Neural cell (in vitro differentiated cells): ENCODE data around the gene CTSA. TPM values are rescaled to one million over a fixed set of nuclear protein-coding genes. Genes with fewer than 3 reads are reported as not detected.

ENCODE experiments used
- H2AFZ ChIP-seq: fragments of 200-600, 300-800 bp; sonication (generic), shearing (Covaris generic); 2 replicates; pipeline ENCODE4 v1.6.0; 2014; ENCODE audit warnings: low read depth, mild to moderate bottlenecking, antibody characterized with exemption, low read length, moderate library complexity
- H3F3A ChIP-seq: fragments of 200-600 bp; shearing (Covaris generic); 2 replicates; pipeline ENCODE4 v1.6.1; 2016; ENCODE audit warnings: mild to moderate bottlenecking, moderate library complexity, mixed read lengths, antibody characterized with exemption, low read length; ENCODE audit not compliant: insufficient read depth, poor library complexity, severe bottlenecking
- H3K27ac ChIP-seq: fragments of 200-600, 300-800 bp; sonication (generic), shearing (Covaris generic); 2 replicates; pipeline ENCODE4 v1.5.1; 2014; ENCODE audit warnings: mild to moderate bottlenecking, low read length, moderate library complexity
- H3K27me3 ChIP-seq: fragments of 300-800, 200-600 bp; sonication (generic), shearing (Covaris generic); 2 replicates; pipeline ENCODE4 v1.6.0; 2014; ENCODE audit warnings: mild to moderate bottlenecking, low read depth, low read length, moderate library complexity; ENCODE audit not compliant: insufficient read depth
- H3K36me3 ChIP-seq: fragments of 300-800, 200-600 bp; sonication (generic), shearing (Covaris generic); 2 replicates; pipeline ENCODE4 v1.5.1; 2014; ENCODE audit warnings: mild to moderate bottlenecking, antibody characterized with exemption, low read length, moderate library complexity; ENCODE audit not compliant: insufficient read depth
- H3K4me2 ChIP-seq: fragments of 300-800, 200-600 bp; sonication (generic), shearing (Covaris generic); 2 replicates; pipeline ENCODE4 v1.6.0; 2014; ENCODE audit warnings: mild to moderate bottlenecking, low read length
- H3K4me3 ChIP-seq: fragments of 300-800, 200-600 bp; sonication (generic), shearing (Covaris generic); 2 replicates; pipeline ENCODE4 v1.5.1; 2014; ENCODE audit warnings: mild to moderate bottlenecking, low read length, moderate library complexity
- H3K79me2 ChIP-seq: fragments of 200-600 bp; shearing (Covaris generic); replicated peaks from 2 replicates; pipeline ENCODE4 v1.6.0; 2014; ENCODE audit warnings: mild to moderate bottlenecking, low read length, moderate library complexity; ENCODE audit not compliant: insufficient read depth
- H3K9ac ChIP-seq: fragments of 300-800, 200-600 bp; sonication (generic), shearing (Covaris generic); 2 replicates; pipeline ENCODE4 v1.6.1; 2016; ENCODE audit warnings: mild to moderate bottlenecking, low read length, mixed read lengths
- H3K9me2 ChIP-seq: fragments of 200-600 bp; shearing (Covaris generic); 2 replicates; pipeline ENCODE4 v1.6.1; 2016; ENCODE audit warnings: mild to moderate bottlenecking, low read length, mixed read lengths; ENCODE audit not compliant: insufficient read depth
- H3K9me3 ChIP-seq: fragments of 200-600, 300-800 bp; sonication (generic), shearing (Covaris generic); 2 replicates; pipeline ENCODE4 v1.6.1; 2016; ENCODE audit warnings: mild to moderate bottlenecking, mixed run types, low read length, moderate library complexity, mixed read lengths
- H4K20me1 ChIP-seq: fragments of 200-600 bp; shearing (Covaris generic); 2 replicates; pipeline ENCODE4 v1.6.1; 2016; ENCODE audit warnings: mild to moderate bottlenecking, mixed run types; ENCODE audit not compliant: insufficient read depth
- EP300 ChIP-seq: fragments of 450-650 bp; conservative IDR thresholded peaks from 2 replicates; pipeline ENCODE4 v1.6.1; 2014; ENCODE audit warnings: antibody characterized with exemption, mild to moderate bottlenecking, moderate library complexity; ENCODE audit not compliant: poor library complexity, severe bottlenecking
- EZH2 ChIP-seq: fragments of 200-600, 300-800 bp; shearing (Covaris generic), sonication (generic); IDR thresholded peaks from 2 replicates; pipeline ENCODE4 v1.6.1; 2014; ENCODE audit warnings: antibody characterized with exemption, low read length, borderline replicate concordance, mild to moderate bottlenecking; ENCODE audit not compliant: insufficient read depth, poor library complexity, severe bottlenecking
- MXI1 ChIP-seq: fragments of 450-650 bp; conservative IDR thresholded peaks from 2 replicates; pipeline ENCODE4 v1.6.1; 2014; ENCODE audit warnings: antibody characterized with exemption, mild to moderate bottlenecking; ENCODE audit not compliant: poor library complexity, severe bottlenecking
- POLR2AphosphoS5 ChIP-seq: IDR thresholded peaks from 2 replicates; pipeline ENCODE4 v1.6.1; 2012
- RAD21 ChIP-seq: fragments of 450-650 bp; conservative IDR thresholded peaks from 2 replicates; pipeline ENCODE4 v1.6.1; 2014; ENCODE audit warnings: antibody characterized with exemption, mild to moderate bottlenecking, moderate library complexity
- SMC3 ChIP-seq: fragments of 450-650 bp; conservative IDR thresholded peaks from 2 replicates; pipeline ENCODE4 v1.6.1; 2014; ENCODE audit warnings: antibody characterized with exemption, mild to moderate bottlenecking, moderate library complexity; ENCODE audit not compliant: poor library complexity
- TAF1 ChIP-seq: IDR thresholded peaks from 2 replicates; pipeline ENCODE4 v1.6.1; 2012; ENCODE audit warnings: low read depth
- polyA plus RNA-seq: library from polyadenylated mRNA; depleted of rRNA; stranded (reverse); fragments of >200 nt; gene quantifications from 2 replicates; pipeline ENCODE4 v1.2.3, GENCODE V29; 2014
- TF ChIP-seq, protein P1 (sequence below): IDR thresholded peaks from 2 replicates; pipeline ENCODE4 v1.6.1; 2012; ENCODE audit warnings: borderline replicate concordance
- TF ChIP-seq, protein P2 (sequence below): fragments of 450-650 bp; IDR thresholded peaks from 2 replicates; pipeline ENCODE4 v1.5.1; 2014; ENCODE audit warnings: antibody characterized with exemption, mild to moderate bottlenecking, moderate library complexity; ENCODE audit not compliant: poor library complexity, severe bottlenecking

CTSA gene
- polyA plus RNA-seq, 1 donor from 2014 or later, result 25.7 TPM

DNA sequence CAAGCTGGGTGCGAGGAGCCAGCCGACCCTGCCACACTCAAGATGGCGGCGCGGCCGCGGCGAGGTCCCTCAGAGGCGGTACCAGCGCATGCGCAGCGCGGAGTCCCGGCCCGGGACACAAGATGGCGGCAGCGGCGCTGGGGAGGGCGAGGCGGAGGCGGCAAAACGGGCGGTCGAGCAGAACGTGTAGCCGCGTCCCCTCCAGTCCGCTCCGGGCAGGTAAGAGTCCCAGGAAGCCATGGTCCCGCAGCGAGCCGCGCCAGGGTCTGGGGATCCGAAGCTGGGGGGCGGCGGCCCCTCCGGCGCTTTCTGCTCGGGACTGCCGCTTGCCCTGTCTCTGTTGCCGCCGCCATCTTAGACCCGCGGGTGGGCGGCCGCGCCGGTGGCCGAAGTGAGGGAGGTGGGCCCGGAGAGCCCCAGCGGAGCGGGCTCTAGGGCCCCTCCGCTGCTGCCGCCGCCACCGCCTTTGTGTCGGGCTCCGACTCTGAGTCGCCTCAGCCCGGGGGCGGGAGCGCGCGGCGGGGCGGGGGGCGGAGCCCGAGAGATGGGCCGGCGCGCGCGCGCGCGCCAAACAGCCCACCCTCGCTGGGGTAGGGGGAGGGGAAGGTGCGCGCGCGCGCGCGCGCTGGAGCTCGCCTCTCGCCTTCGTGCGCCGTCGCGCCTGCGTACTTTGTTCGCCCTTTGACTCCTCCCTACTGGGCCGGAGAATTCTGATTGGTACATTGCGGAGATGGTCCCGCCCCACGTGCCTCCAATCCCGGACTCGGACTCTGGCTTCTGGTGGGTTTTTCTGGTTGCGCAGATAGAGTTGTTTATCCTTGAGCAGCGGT, 43.7 kb downstream of the CTSA start, which contains the start of gene PCIF1:
TSS of gene PCIF1 (plus strand) at position 98 of the 830 bp plus-strand sequence. CDS start 4,317 bp downstream, outside the sequence.
- H3K27me3 ChIP-seq, result no peaks in the 10 kb centered on the region
- H4K20me1 ChIP-seq, result no peaks in the 10 kb centered on the region
- peak; percentile 29 for TF ChIP-seq RAD21
- no peak for TF ChIP-seq EZH2
- no peak for TF ChIP-seq SMC3
- TF ChIP-seq, protein P1, sequence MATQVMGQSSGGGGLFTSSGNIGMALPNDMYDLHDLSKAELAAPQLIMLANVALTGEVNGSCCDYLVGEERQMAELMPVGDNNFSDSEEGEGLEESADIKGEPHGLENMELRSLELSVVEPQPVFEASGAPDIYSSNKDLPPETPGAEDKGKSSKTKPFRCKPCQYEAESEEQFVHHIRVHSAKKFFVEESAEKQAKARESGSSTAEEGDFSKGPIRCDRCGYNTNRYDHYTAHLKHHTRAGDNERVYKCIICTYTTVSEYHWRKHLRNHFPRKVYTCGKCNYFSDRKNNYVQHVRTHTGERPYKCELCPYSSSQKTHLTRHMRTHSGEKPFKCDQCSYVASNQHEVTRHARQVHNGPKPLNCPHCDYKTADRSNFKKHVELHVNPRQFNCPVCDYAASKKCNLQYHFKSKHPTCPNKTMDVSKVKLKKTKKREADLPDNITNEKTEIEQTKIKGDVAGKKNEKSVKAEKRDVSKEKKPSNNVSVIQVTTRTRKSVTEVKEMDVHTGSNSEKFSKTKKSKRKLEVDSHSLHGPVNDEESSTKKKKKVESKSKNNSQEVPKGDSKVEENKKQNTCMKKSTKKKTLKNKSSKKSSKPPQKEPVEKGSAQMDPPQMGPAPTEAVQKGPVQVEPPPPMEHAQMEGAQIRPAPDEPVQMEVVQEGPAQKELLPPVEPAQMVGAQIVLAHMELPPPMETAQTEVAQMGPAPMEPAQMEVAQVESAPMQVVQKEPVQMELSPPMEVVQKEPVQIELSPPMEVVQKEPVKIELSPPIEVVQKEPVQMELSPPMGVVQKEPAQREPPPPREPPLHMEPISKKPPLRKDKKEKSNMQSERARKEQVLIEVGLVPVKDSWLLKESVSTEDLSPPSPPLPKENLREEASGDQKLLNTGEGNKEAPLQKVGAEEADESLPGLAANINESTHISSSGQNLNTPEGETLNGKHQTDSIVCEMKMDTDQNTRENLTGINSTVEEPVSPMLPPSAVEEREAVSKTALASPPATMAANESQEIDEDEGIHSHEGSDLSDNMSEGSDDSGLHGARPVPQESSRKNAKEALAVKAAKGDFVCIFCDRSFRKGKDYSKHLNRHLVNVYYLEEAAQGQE, result peak; percentile 100
- TF ChIP-seq MXI1, result peak; percentile 34
- peak; percentile 100 for TF ChIP-seq TAF1
- TF ChIP-seq EP300, result peak; percentile 52
- TF ChIP-seq, protein P2, sequence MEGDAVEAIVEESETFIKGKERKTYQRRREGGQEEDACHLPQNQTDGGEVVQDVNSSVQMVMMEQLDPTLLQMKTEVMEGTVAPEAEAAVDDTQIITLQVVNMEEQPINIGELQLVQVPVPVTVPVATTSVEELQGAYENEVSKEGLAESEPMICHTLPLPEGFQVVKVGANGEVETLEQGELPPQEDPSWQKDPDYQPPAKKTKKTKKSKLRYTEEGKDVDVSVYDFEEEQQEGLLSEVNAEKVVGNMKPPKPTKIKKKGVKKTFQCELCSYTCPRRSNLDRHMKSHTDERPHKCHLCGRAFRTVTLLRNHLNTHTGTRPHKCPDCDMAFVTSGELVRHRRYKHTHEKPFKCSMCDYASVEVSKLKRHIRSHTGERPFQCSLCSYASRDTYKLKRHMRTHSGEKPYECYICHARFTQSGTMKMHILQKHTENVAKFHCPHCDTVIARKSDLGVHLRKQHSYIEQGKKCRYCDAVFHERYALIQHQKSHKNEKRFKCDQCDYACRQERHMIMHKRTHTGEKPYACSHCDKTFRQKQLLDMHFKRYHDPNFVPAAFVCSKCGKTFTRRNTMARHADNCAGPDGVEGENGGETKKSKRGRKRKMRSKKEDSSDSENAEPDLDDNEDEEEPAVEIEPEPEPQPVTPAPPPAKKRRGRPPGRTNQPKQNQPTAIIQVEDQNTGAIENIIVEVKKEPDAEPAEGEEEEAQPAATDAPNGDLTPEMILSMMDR, result no peak
- TF ChIP-seq POLR2AphosphoS5, result peak; percentile 99
- peak within 1 kb of the TSS; percentile 100 for H3K9ac ChIP-seq
- H3K4me3 ChIP-seq, result peak within 1 kb of the TSS; percentile 93
- no peaks in the 10 kb centered on the region for H3K36me3 ChIP-seq
- H3K9me3 ChIP-seq, result no peaks in the 10 kb centered on the region
- peak within 1 kb of the TSS; percentile 100 for H3K4me2 ChIP-seq
- peak within 1 kb of the TSS; percentile 100 for H3K27ac ChIP-seq
- no peaks in the 10 kb centered on the region for H3K9me2 ChIP-seq
- H2AFZ ChIP-seq, result peak within 1 kb of the TSS; percentile 91
- H3F3A ChIP-seq, result no peaks in the 10 kb centered on the region
- peaks cover 21% of the 10 kb centered on the region for H3K79me2 ChIP-seq

DNA sequence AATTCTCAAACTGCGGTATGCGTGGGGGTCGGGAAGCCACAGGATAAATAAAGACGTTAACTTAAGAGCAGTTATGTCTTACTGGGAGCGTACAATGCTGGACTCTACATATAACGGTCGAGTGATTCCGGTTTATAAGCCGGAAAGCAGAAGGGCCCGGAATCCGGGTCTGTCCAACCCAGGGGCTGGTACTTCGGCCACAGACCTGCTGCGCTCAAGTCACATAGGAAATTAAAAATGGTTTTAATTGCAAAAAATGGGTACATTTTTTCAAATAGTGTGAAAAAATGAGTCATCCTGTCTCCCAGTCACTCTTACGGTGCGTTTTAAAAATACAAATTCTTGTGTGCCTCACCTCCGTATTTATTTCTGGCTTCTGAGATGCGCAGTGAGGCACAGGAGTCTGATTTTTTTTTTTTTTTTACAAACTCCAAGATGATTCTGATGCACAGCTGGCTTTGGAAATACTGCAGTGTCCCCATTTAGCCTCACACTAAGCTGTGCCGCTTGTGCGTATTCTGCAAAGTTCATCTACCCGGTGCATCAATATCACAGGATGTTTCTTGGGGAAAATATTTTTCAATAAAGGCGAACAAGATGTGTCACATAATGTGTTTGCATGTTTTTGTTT, 44.4 kb downstream of the CTSA start:
- Histone ChIP-seq H3K9me3 (no peaks in the 10 kb centered on the region), H3K9me2 (no peaks in the 10 kb centered on the region), H3F3A (no peaks in the 10 kb centered on the region), H3K4me2 (peak overlapping the region; percentile 100), H3K36me3 (no peaks in the 10 kb centered on the region), H3K27ac (peak overlapping the region; percentile 66), H3K9ac (peak overlapping the region; percentile 74), H3K4me3 (peak overlapping the region; percentile 74), H4K20me1 (no peaks in the 10 kb centered on the region), H2AFZ (peak overlapping the region; percentile 56), H3K79me2 (peaks cover 21% of the 10 kb centered on the region), H3K27me3 (no peaks in the 10 kb centered on the region)
- TF ChIP-seq, protein P1, result no peak
- TF ChIP-seq MXI1 (peak; percentile 89), SMC3 (peak; percentile 38), EZH2 (no peak)
